PC-3 (cell line): ENCODE results near the gene SON. TPM values are rescaled to one million over a fixed set of nuclear protein-coding genes. Genes with fewer than 3 reads are reported as not detected.
A peak's percentile ranks its signal among the peaks of the same experiment; 100 is the strongest.

ENCODE experiments used
- ATAC-seq: fragments of 200-7000 bp; cut with Tn5 transposase; 2 replicates; pipeline ENCODE4 v1.9.1; 2020; ENCODE audit warnings: mild to moderate bottlenecking, moderate library complexity
- Bru-seq: library from RNA; stranded (reverse); fragments of 400-500 nt; gene quantifications from one replicate; lab custom pipeline; 2021; lab: Mats Ljungman, UMichigan
- BruChase-seq, 2 experiments: library from RNA; stranded (reverse); fragments of 400-500 nt; gene quantifications; one replicate each; lab custom pipeline; 2021; lab: Mats Ljungman, UMichigan
- BruUV-seq: library from RNA; stranded (reverse); fragments of 400-500 nt; replicated peaks from 2 replicates; lab custom pipeline; 2021; lab: Mats Ljungman, UMichigan
- CTCF ChIA-PET: fragments of 300-600 bp; sonication (Branson Sonifier 250); formaldehyde crosslinking; loops from one replicate; lab custom pipeline; 2022; ENCODE audit warnings: antibody characterized with exemption; lab: Charles Lee
- POLR2A ChIA-PET: fragments of 300-600 bp; sonication (Branson Sonifier 250); formaldehyde crosslinking; loops from one replicate; lab custom pipeline; 2022; ENCODE audit warnings: antibody characterized with exemption; ENCODE audit not compliant: unreplicated experiment; lab: Charles Lee
- DNase-seq: peaks from one replicate; pipeline ENCODE4 v3.0.0-alpha.2; 2015
- H2AFZ ChIP-seq: fragments of 300-600 bp; sonication (generic); 2 replicates; pipeline ENCODE4 v1.6.0; 2016; ENCODE audit warnings: antibody characterized with exemption, low read length
- H3F3A ChIP-seq: fragments of 300-600 bp; sonication (generic); one replicate; pipeline ENCODE4 v1.6.0; 2017; ENCODE audit warnings: antibody characterized with exemption, low read length, control low read depth, mild to moderate bottlenecking; ENCODE audit not compliant: unreplicated experiment
- H3K27ac ChIP-seq: fragments of 300-600 bp; sonication (generic); 2 replicates; pipeline ENCODE4 v1.5.1; 2016; ENCODE audit warnings: mild to moderate bottlenecking, low read length
- H3K27me3 ChIP-seq: fragments of 300-600 bp; sonication (generic); 2 replicates; pipeline ENCODE4 v1.6.1; 2016; ENCODE audit warnings: low read length, mixed read lengths
- H3K36me3 ChIP-seq: fragments of 300-600 bp; sonication (generic); 2 replicates; pipeline ENCODE4 v1.6.1; 2016; ENCODE audit warnings: low read depth, mixed run types, low read length, mixed read lengths
- H3K4me1 ChIP-seq: fragments of 300-600 bp; sonication (generic); 2 replicates; pipeline ENCODE4 v1.5.1; 2016; ENCODE audit warnings: low read length; ENCODE audit not compliant: insufficient read depth
- H3K4me2 ChIP-seq: fragments of 300-600 bp; sonication (generic); 2 replicates; pipeline ENCODE4 v1.6.0; 2016; ENCODE audit warnings: low read length
- H3K4me3 ChIP-seq: fragments of 300-600 bp; sonication (generic); 2 replicates; pipeline ENCODE4 v1.5.1; 2016; ENCODE audit warnings: mild to moderate bottlenecking, low read length, mixed read lengths
- H3K79me2 ChIP-seq: fragments of 300-600 bp; sonication (generic); 2 replicates; pipeline ENCODE4 v1.6.1; 2017; ENCODE audit warnings: low read length, mixed read lengths
- H3K9ac ChIP-seq: fragments of 300-600 bp; sonication (generic); 2 replicates; pipeline ENCODE4 v1.6.0; 2016; ENCODE audit warnings: mild to moderate bottlenecking, low read length
- H3K9me2 ChIP-seq: fragments of 300-600 bp; sonication (generic); replicated peaks from 2 replicates; pipeline ENCODE4 v1.6.1; 2016; ENCODE audit warnings: mixed run types, low read length, mixed read lengths
- H3K9me3 ChIP-seq: fragments of 300-600 bp; sonication (generic); 2 replicates; pipeline ENCODE4 v1.6.1; 2016; ENCODE audit warnings: low read length, mixed read lengths
- H4K20me1 ChIP-seq: fragments of 300-600 bp; sonication (generic); 2 replicates; pipeline ENCODE4 v1.6.1; 2016; ENCODE audit warnings: low read length, mixed read lengths
- CTCF ChIP-seq: fragments of 300-600 bp; sonication (generic); conservative IDR thresholded peaks from 2 replicates; pipeline ENCODE4 v1.5.1; 2017; ENCODE audit warnings: antibody characterized with exemption, low read depth, mild to moderate bottlenecking, low read length
- EZH2 ChIP-seq: fragments of 300-600 bp; sonication (generic); IDR thresholded peaks from one replicate; pipeline ENCODE4 v1.6.1; 2017; ENCODE audit warnings: antibody characterized with exemption, mild to moderate bottlenecking, low read length; ENCODE audit not compliant: unreplicated experiment
- EZH2phosphoT487 ChIP-seq: fragments of 300-600 bp; sonication (generic); IDR thresholded peaks from 2 replicates; pipeline ENCODE4 v1.6.1; 2018; ENCODE audit warnings: mild to moderate bottlenecking, antibody characterized with exemption, low read length, borderline replicate concordance
- intact Hi-C: fragments of 100-400 bp; cut with micrococcal nuclease; formaldehyde crosslinking; loops from 2 replicates; pipeline ENCODE4 v1.9.0; 2023
- long read RNA-seq: library from polyadenylated mRNA; unstranded; transcript quantifications from one replicate; pipeline ENCODE4 v2.0.0, GENCODE V29; 2021; ENCODE audit not compliant: unreplicated experiment
- total RNA-seq: library from RNA; depleted of rRNA; stranded (reverse); fragments of >200 nt; gene quantifications from 2 replicates; pipeline ENCODE4 v1.2.3, GENCODE V29; 2014; rRNA removed

Gene SON
- 180 and 373 TPM in 2 replicates for total RNA-seq
- Bru-seq, nascent RNA: percentile 98 among the genes with signal in this experiment
- BruChase-seq, experiment 1, labeled RNA remaining after a 6-hour chase: percentile 99 among the genes with signal in this experiment
- percentile 99 among the genes with signal in this experiment for BruChase-seq, experiment 2, labeled RNA remaining after a 2-hour chase
- long read RNA-seq, full-length matches to known transcripts: 26 of 286 reads
- long read RNA-seq, partial matches to known transcripts: 186 of 286 reads
- long read RNA-seq, other reads (novel, unspliced or antisense): 74 of 286 reads

- Histone ChIP-seq H3K4me2 (peak within 1 kb of the TSS; percentile 95), H4K20me1 (peaks cover 46% of the 10 kb centered on the region), H3K79me2 (peaks cover 96% of the 10 kb centered on the region), H3K36me3 (peaks cover 25% of the 10 kb centered on the region), H3K4me1 (peaks cover 22% of the 10 kb centered on the region), H3K9me3 (no peaks in the 10 kb centered on the region), H3F3A (no peaks in the 10 kb centered on the region), H3K4me3 (peak within 1 kb of the TSS; percentile 94), H2AFZ (peak within 1 kb of the TSS; percentile 69), H3K9ac (peak within 1 kb of the TSS; percentile 99), H3K9me2 (no peaks in the 10 kb centered on the region), H3K27ac (peak within 1 kb of the TSS; percentile 98), H3K27me3 (no peaks in the 10 kb centered on the region)
- ATAC-seq: peak; percentile 95
- ChIA-PET POLR2A (interaction anchor here (0.5 to 0.8 kb wide), 4 partner anchors 39 to 426 kb away, joined by 5 to 11 read pairs (median 6); partner anchors contain the start of genes DNAJC28 and TMEM50B), CTCF (interaction anchor here (0.6 kb wide), 2 partner anchors 25 to 46 kb away, joined by 3 to 4 read pairs; no protein-coding TSS in a partner anchor)
- TF ChIP-seq EZH2 (no peak), EZH2phosphoT487 (no peak), CTCF (no peak)
- DNase-seq: peak; percentile 99
- intact Hi-C loops: loop anchor here (5.0 kb wide), 3 partner anchors 44 to 161 kb away; partner anchors contain the start of gene DONSON
- BruUV-seq: TSS peak; percentile 38
These were observed at the start of gene SON for GRCh38 chr21:33542640-33543504. Gene SON, plus strand, starts transcription at chr21:33543038. Its CDS starts 55 bp downstream, at chr21:33543093.

GRCh38 chr21:33493756-33494155, 49.1 kb upstream of the SON start:
- Histone ChIP-seq H3K4me3 (no peak overlapping the region), H3K9me3 (no peaks in the 10 kb centered on the region), H3K36me3 (no peaks in the 10 kb centered on the region), H2AFZ (no peak overlapping the region), H4K20me1 (no peaks in the 10 kb centered on the region), H3K4me1 (no peaks in the 10 kb centered on the region), H3K27ac (no peak overlapping the region), H3K27me3 (no peaks in the 10 kb centered on the region), H3K9ac (no peak overlapping the region), H3F3A (no peaks in the 10 kb centered on the region), H3K4me2 (no peak overlapping the region), H3K79me2 (no peaks in the 10 kb centered on the region), H3K9me2 (no peaks in the 10 kb centered on the region)
- DNase-seq: no peak
- ChIA-PET CTCF (no interaction called here), POLR2A (no interaction called here)
- no TSS peak for BruUV-seq
- no peak for TF ChIP-seq CTCF
- no peak for TF ChIP-seq EZH2
- no peak for TF ChIP-seq EZH2phosphoT487
- intact Hi-C loops: no loop called here
- no peak for ATAC-seq
